Limb (tissue), 2 donors: ENCODE data around the gene COL1A1.
A peak's percentile ranks its signal among the peaks of the same experiment; 100 is the strongest.

ENCODE experiments used
- DNase-seq, 2 donors: peaks; one replicate each; pipeline ENCODE4 v3.0.0-alpha.2; 2016; ENCODE audit errors: extremely low spot score in 2 of 2

COL1A1 gene

GRCh38 chr17:50213026-50214022, 11.9 kb upstream of the COL1A1 start:
- no peak for DNase-seq

GRCh38 chr17:50212121-50212843, 10.9 kb upstream of the COL1A1 start:
- no peak for DNase-seq

- DNase-seq, result no peak
These were observed 10.1 kb upstream of the COL1A1 start for GRCh38 chr17:50211249-50212120.

GRCh38 chr17:50210240-50211225, 9.1 kb upstream of the COL1A1 start:
- peak; percentile 72 to 79 for DNase-seq

- DNase-seq, result peak; percentile 94
These were observed 8.2 kb upstream of the COL1A1 start for GRCh38 chr17:50209472-50210239.

GRCh38 chr17:50209133-50209471, 7.7 kb upstream of the COL1A1 start:
- DNase-seq, result no peak

- DNase-seq, result no peak
These were observed 7.2 kb upstream of the COL1A1 start for GRCh38 chr17:50208611-50209061.

- DNase-seq, result no peak
These were observed 6.5 kb upstream of the COL1A1 start for GRCh38 chr17:50207792-50208567.

- DNase-seq, result no peak
These were observed 5.9 kb upstream of the COL1A1 start for GRCh38 chr17:50207315-50207714.

- peak in 1 of 2 donors; percentile 77 for DNase-seq
These were observed 5.3 kb upstream of the COL1A1 start for GRCh38 chr17:50206604-50207293.

- DNase-seq, result no peak
These were observed 4.6 kb upstream of the COL1A1 start for GRCh38 chr17:50205963-50206505.

GRCh38 chr17:50205111-50205962, 3.9 kb upstream of the COL1A1 start:
- peak; percentile 1 to 32 for DNase-seq

- no peak for DNase-seq
These were observed 3.0 kb upstream of the COL1A1 start for GRCh38 chr17:50204431-50204830.

- peak; percentile 72 to 83 for DNase-seq
These were observed 2.3 kb upstream of the COL1A1 start for GRCh38 chr17:50203604-50204345.

- DNase-seq, result peak in 1 of 2 donors; percentile 62
These were observed 1.7 kb upstream of the COL1A1 start for GRCh38 chr17:50203086-50203485.
